ENCODE data around the gene ADRA2A.

DNA sequence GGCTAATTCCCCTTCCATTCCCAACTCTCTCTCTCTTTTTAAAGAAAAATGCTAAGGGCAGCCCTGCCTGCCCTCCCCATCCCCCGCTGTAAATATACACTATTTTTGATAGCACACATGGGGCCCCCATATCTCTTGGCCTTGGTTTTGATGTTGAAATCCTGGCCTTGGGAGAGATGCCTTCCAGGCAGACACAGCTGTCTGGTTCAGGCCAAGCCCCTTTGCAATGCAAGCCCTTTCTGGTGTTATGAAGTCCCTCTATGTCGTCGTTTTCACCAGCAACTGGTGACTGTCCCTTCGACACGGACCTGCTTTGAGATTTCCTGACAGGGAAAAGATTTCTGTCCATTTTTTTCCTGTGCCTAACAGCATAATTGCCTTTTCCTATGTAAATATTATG lies 3.0 kb downstream of the ADRA2A start:
- TF ChIP-seq POLR2AphosphoS5 (IDR thresholded peaks at IDR 0.05; ENCODE audit: borderline replicate concordance, low read depth, low read length) (no peak), EZH2 (IDR thresholded peaks at IDR 0.05) (no peak), FOXP2 (optimal IDR thresholded peaks at IDR 0.05; ENCODE audit: control extremely low read depth, extremely low read length, insufficient read depth) (no peak)
